Upper lobe of right lung (tissue), 1 donor: ENCODE measurements around the gene CENPS. TPM values are rescaled to one million over a fixed set of nuclear protein-coding genes. Genes with fewer than 3 reads are reported as not detected.

Experiments
- ATAC-seq: fragments of 200-7000 bp; cut with Tn5 transposase; one replicate; pipeline ENCODE4 v1.9.1; 2020; ENCODE audit warnings: mild to moderate bottlenecking, moderate library complexity
- DNase-seq: peaks from one replicate; pipeline ENCODE4 v3.0.0-alpha.2; 2020
- H3K27ac ChIP-seq: fragments of 200-600 bp; one replicate; pipeline ENCODE4 v1.8.0; 2022
- H3K27me3 ChIP-seq: fragments of 200-600 bp; one replicate; pipeline ENCODE4 v1.8.0; 2022; ENCODE audit warnings: mild to moderate bottlenecking
- H3K36me3 ChIP-seq: fragments of 200-600 bp; one replicate; pipeline ENCODE4 v1.8.0; 2022
- H3K4me1 ChIP-seq: fragments of 200-600 bp; one replicate; pipeline ENCODE4 v1.8.0; 2022
- H3K4me3 ChIP-seq: fragments of 200-600 bp; one replicate; pipeline ENCODE4 v1.8.0; 2022; ENCODE audit warnings: mild to moderate bottlenecking
- H3K9me3 ChIP-seq: fragments of 200-600 bp; one replicate; pipeline ENCODE4 v1.8.0; 2022
- intact Hi-C: fragments of 100-400 bp; cut with DNase I; formaldehyde crosslinking; loops from one replicate; pipeline ENCODE4 v1.11.0; 2022
- total RNA-seq: library from RNA; stranded (reverse); fragmentation: NEBNext Ultra II Directional; extraction: Animal tissue kit (Norgen Biotek cat#: 25700); gene quantifications from one replicate; pipeline ENCODE4 v1.2.1, GENCODE V29; 2021
- TF ChIP-seq, protein P1 (sequence below): fragments of 200-600 bp; IDR thresholded peaks from one replicate; pipeline ENCODE4 v1.8.0; 2022; ENCODE audit warnings: antibody characterized with exemption
- donor health status: DM: no; HTN: yes; CAD: no; lungs with severe emphysema.

The CENPS gene
- total RNA-seq, 1 donor from 2014 or later: 10.2 TPM

DNA sequence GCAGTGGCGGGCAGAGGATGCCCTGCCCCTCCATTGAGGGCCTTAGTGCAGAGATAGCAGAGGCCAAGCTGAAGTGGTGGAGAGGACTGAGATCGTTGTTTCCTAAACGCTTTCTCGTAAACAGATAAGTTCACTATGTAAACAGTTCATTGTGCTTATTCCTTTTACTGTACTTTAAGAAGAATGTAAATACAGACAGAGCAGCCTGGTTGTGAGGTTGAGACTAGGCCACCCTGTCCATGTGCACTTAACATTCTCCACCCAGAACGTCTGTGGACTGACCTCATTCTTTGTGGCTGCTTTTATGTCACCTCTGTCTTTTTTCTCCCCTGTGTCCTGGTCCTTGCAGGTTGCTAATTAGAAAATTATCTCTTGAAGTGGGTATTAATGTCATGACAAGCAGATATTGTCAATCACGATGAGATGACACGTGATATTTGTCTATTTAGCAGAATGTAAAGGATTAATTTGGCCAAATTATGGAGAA lies 8.5 kb downstream of the CENPS start:
- TF ChIP-seq, protein P1, sequence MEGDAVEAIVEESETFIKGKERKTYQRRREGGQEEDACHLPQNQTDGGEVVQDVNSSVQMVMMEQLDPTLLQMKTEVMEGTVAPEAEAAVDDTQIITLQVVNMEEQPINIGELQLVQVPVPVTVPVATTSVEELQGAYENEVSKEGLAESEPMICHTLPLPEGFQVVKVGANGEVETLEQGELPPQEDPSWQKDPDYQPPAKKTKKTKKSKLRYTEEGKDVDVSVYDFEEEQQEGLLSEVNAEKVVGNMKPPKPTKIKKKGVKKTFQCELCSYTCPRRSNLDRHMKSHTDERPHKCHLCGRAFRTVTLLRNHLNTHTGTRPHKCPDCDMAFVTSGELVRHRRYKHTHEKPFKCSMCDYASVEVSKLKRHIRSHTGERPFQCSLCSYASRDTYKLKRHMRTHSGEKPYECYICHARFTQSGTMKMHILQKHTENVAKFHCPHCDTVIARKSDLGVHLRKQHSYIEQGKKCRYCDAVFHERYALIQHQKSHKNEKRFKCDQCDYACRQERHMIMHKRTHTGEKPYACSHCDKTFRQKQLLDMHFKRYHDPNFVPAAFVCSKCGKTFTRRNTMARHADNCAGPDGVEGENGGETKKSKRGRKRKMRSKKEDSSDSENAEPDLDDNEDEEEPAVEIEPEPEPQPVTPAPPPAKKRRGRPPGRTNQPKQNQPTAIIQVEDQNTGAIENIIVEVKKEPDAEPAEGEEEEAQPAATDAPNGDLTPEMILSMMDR: no peak
- DNase-seq (no peak), ATAC-seq (peak; percentile 86)
- Histone ChIP-seq H3K27ac (no peak overlapping the region), H3K9me3 (no peaks in the 10 kb centered on the region), H3K4me1 (no peaks in the 10 kb centered on the region), H3K27me3 (no peaks in the 10 kb centered on the region), H3K4me3 (no peak overlapping the region), H3K36me3 (no peaks in the 10 kb centered on the region)
- intact Hi-C loops: loop anchor here (10.0 kb wide), 1 partner anchor 56 kb away; no protein-coding TSS in a partner anchor

GRCh38 chr1:10440305-10440704 lies 10.1 kb downstream of the CENPS start:
- no peaks in the 10 kb centered on the region for H3K27me3 ChIP-seq
- TF ChIP-seq, protein P1: no peak
- H3K4me3 ChIP-seq: no peak overlapping the region
- H3K9me3 ChIP-seq: no peaks in the 10 kb centered on the region
- no peak overlapping the region for H3K27ac ChIP-seq
- intact Hi-C loops: no loop called here
- no peaks in the 10 kb centered on the region for H3K36me3 ChIP-seq
- no peaks in the 10 kb centered on the region for H3K4me1 ChIP-seq
- DNase-seq (no peak), ATAC-seq (no peak)

- Histone ChIP-seq H3K9me3 (no peaks in the 10 kb centered on the region), H3K27me3 (no peaks in the 10 kb centered on the region), H3K27ac (no peak overlapping the region), H3K4me1 (no peaks in the 10 kb centered on the region), H3K4me3 (no peak overlapping the region), H3K36me3 (no peaks in the 10 kb centered on the region)
- DNase-seq (no peak), ATAC-seq (no peak)
- TF ChIP-seq, protein P1: no peak
- intact Hi-C loops: no loop called here
Measured at GRCh38 chr1:10440794-10441193, 10.6 kb downstream of the CENPS start.

DNA sequence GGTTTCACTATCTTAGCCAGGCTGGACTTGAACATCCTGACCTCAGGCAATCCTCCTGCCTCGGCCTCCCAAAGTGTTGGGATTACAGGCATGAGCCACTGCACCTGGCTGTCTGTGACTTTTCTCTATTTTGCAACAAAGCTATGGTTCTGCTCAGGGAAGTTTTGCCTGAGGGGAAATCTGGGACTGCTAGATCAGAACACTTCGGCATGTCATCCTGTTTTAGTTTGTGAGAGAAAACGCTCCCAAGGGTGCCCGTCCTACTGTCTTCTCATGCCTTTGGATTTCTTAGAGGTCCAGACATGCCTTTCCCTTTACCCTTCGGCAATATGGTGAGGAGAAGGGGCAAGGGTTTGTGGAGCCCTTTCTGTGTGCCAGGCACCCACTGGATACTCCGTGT lies 14.0 kb downstream of the CENPS start:
- TF ChIP-seq, protein P1: no peak
- H3K36me3 ChIP-seq: no peaks in the 10 kb centered on the region

GRCh38 chr1:10444795-10445397 lies 14.7 kb downstream of the CENPS start:
- no peaks in the 10 kb centered on the region for H3K4me1 ChIP-seq
- H3K4me3 ChIP-seq: no peak overlapping the region
- H3K36me3 ChIP-seq: no peaks in the 10 kb centered on the region
- TF ChIP-seq, protein P1: no peak
- H3K9me3 ChIP-seq: no peaks in the 10 kb centered on the region
- DNase-seq: no peak
- no peaks in the 10 kb centered on the region for H3K27me3 ChIP-seq
- no peak overlapping the region for H3K27ac ChIP-seq
- no peak for ATAC-seq
- intact Hi-C loops: no loop called here

More for the DNA sequence above, 14.0 kb downstream of the CENPS start:
- ATAC-seq (no peak), DNase-seq (no peak)
- H3K27me3 ChIP-seq: no peaks in the 10 kb centered on the region
- H3K27ac ChIP-seq: no peak overlapping the region
- no peak overlapping the region for H3K4me3 ChIP-seq
- intact Hi-C loops: no loop called here
- H3K9me3 ChIP-seq: no peaks in the 10 kb centered on the region
- no peaks in the 10 kb centered on the region for H3K4me1 ChIP-seq
